Stimulated activated CD4-positive, alpha-beta T cell treated with anti-CD3 and anti-CD28 coated beads, Interleukin-2, amount 100 ng/mL, for 48 hours (primary cell): Measurements from ENCODE around the gene CCT4.
"Not testable (repeated sequence)": the region's sequence is repeated elsewhere in the genome, so short reads cannot be mapped to it uniquely, and the experiment has no call there.

Experiments used
- DNase-seq, 2 donors: peaks; one replicate each; pipeline ENCODE4 v3.0.0-alpha.2; 2020

Gene CCT4

DNA sequence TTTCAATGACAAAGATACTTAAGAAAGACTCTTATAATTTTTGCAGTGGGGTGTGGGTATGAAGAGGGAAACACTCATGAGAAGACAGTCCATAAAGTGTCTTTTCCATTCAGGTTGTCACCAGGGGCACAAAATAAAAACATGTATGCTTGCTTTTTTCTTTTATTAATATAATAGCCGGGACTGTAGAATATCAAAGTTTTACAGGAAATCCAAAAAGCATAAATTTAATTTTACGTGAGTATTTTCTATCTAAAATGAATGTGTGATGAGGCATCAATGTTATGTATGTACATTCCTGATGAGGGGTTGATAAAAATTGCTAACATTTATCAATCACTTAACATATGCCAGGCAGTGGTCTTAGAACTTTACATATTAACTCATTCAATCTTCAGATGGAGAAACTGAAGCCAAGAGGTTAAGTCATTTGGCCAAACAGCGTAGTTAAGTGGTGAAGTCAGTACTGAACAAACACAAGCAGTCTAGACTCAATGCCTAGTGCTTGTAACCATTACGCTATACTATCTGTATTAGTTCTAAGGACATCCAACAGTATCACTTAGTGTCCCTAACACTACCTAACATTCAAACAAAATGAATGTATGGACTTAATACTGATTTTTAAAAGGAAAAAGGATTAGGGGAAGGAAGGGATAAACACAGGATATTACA, 10.7 kb downstream of the CCT4 start:
- DNase-seq: no peak

GRCh38 chr2:61876400-61876799, 12.1 kb downstream of the CCT4 start:
- no peak for DNase-seq

- not testable (repeated sequence) for DNase-seq
Observed at GRCh38 chr2:61866482-61867089, 21.9 kb downstream of the CCT4 start.

GRCh38 chr2:61862085-61862484, 26.4 kb downstream of the CCT4 start:
- DNase-seq: no peak

DNA sequence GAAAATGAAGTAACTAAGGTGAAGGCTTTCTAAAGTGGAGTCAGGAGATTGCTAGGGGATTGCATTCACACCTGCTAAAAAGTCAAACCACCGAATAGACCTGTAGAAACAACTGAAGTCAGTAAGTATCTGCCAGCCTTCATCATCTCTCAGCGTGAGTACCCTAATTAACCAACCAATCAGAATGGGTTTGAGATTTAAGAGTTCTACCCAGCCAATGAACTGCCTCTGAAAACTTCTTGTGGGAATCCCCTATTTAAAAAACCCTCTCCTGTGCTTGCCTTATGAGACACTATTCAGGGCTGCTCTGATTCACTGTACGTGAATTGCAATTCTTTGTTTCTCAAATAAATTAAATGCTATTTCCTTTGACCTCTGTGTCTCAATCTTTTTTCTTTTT, 31.2 kb downstream of the CCT4 start:
- DNase-seq: no peak

DNA sequence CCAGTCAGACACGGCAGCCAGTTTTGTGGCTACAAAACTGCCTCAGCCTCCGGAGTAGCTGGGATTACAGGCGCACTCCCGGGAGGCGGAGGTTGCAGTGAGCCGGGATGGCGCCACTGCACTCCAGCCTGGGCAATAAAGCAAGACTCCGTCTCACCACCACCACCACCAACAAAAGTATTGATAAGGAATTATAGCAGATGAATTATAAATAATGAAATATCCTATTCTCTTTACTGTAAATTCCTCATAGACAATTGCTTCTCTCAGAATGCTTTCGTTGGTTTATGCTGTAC, 33.2 kb downstream of the CCT4 start:
- DNase-seq: no peak

- peak; percentile 73 to 75 for DNase-seq
Observed at GRCh38 chr2:61854564-61855317, 33.7 kb downstream of the CCT4 start.

DNA sequence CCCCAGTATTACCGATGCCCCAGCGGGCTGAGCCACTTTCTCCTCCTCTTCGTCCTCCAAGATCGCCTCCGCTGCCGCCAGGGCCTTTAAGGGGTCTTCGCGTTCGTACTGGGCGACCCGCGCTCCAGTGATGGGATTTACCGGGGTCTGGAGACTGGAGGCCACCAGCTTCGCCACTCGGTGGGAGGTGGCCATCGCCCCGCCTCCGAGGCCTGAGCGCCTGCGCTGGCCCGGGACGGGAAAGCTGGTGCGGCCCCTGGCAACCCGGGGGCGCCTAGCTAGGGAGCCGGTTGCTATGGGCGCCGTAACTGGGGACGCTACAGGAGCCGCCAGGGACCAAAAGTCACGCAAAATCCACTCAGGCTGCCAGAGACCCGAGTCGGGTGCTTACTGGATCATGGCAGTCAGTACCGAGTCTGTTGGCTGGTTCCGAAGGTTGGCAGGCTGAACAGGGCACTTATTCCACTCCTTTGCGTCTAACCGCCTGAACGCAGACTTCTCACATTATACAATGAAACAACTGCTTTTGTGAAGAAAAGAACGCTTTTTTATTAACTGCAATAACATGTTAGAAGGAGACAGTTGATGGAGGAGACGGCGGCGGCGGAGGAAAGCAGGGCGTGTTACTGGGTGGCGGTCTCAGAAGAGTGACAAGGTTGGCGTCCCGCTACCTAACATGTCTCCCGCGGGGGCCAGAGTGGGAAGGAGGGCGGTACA, 34.5 kb downstream of the CCT4 start, which contains the start of gene FAM161A:
Gene FAM161A, minus strand, starts transcription at position 214 of the 717 bp plus-strand sequence. Its CDS starts 19 bp downstream, at position 195.
- peak; percentile 62 to 70 for DNase-seq

DNA sequence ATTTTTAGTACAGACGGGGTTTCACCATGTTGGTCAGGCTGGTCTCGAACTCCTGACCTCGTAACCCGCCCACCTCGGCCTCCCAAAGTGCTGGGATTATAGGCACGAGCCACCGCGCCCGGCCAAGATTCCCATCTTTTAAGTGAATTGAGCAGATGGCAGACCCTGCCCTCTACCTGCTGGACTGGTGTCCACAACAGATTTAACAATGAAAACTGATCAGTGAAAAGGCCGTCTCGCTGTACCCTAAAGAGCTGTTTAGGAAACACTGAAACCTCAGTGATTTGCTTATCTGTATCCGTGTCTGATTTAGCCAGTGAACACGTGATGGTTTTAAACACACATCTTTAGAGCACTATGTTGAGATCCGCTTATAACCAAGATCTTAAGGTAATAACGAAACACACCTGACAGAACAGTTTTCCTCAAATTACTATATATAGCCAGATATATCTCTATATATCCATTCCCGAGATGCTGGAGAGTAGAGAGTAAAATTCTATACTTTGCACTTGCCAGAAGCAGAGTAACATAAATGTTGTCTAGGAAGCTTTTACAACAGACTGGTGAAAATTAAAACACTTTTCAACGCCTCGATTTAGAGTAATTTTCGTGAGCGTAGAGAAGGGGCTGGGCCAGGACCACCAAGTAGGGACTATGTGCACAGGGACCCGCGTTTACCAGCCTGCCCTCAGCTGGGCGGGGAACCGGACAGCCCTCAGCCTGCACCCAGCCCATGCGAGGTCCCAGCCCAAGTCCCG, 35.2 kb downstream of the CCT4 start:
- no peak for DNase-seq

GRCh38 chr2:61851270-61851669, 37.2 kb downstream of the CCT4 start:
- not testable (repeated sequence) for DNase-seq

DNA sequence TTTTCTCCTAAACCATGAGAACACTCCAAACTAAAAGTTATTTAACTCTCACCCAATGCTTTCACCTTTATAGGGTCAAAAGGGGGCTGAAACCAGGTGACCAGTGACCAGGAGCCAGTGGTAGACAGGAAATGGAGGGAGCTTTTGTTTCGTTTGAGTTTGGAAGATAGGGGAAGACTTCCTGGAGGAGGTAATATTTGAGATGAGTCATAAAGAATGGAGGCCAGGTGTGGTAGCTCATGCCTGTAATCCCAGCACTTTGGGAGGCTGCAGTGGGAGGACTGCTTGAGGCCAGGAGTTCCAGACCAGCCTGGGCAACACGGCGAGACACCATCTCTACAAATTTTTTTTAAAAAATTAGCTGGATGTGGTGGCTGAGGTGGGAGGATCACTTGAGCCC, 43.1 kb downstream of the CCT4 start:
- no peak for DNase-seq

DNA sequence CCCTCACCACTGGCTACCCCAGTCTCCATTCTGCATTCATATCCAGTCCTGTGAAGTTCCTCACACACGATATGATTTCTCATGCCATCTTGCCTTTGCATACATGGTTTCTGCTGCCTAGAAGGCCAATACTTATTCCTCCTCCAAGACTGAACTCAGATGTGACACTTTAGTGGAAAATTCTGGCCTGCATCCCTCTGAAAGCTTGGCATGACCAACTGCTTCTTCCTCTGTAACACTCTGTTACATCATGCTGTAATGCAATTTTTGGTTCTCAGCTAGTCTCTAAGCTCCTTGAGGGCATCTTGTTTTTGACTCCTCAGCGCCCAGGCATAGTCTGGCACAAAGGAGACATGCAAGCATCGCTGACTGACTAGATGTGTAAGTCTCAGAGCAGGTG, 47.2 kb downstream of the CCT4 start:
- no peak for DNase-seq

- no peak for DNase-seq
Observed at GRCh38 chr2:61834893-61835292, 53.6 kb downstream of the CCT4 start.

- DNase-seq: no peak
Observed at GRCh38 chr2:61833971-61834370, 54.5 kb downstream of the CCT4 start.

DNA sequence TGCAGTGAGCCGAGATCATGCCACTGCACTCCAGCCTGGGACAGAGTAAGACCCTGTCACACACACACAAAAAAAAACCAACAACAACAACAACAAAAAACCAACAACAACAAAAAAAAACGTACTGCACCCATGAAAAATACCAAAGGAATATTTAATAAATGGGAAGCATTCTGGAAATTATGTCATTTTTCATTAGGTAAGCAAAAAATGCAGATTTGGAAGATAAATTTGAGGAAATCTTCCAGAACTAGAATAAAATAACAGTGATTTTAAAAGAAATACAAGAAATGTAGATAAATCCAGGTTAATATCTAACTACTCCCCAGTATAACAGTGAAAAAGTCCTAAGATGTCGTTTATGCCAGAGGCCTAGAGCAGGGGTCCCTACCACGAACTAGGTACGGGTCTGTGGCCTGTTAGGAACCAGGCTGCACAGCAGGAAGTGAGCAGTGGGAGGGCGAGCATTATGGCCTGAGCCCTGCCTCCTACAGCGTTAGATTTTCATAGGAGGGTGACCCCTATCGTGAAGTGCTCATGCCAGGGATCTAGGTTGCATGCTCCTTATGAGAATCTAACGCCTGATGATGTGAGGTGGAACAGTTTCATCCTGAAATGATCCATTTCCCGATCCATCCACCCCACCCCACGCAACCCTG, 56.1 kb downstream of the CCT4 start:
- DNase-seq: no peak

DNA sequence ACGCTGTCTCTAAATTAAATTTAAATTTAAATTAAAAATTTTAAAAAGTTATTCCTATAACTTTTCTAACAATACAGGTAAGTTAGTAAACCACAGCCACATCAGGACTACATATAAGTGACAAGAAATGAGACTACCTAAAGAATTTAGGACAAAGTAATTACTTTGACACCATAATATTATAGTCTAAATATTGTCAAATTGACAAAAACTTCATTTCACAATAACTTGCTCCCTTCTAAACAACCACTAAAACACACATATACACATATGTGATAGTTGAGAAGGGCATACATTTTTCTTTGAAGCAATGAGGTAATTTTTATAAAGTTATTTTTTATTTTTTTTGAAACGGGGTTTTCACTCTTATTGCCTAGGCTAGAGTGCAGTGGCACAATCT, 66.2 kb downstream of the CCT4 start:
- DNase-seq: no peak
